ENCODE results near the gene PSTPIP1.

DNA sequence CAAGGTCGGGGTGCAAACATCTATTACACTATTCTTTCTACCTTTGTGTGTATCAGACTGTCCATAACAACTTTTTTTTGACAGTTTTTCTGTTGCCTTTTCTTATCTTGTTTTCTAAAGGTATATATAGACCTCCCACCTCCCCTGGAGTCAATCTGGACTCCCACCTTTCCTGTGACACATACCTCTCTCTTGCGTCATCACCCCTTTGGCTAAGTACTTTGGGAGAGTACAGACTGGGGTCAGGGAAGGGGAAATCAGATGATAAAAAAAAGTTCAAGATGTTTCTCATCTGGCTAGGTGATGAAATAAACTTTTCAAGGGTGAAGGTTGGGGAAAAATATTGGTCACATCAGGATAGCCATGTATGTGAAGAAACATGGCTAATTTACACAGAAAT is 58.8 kb downstream of the PSTPIP1 start:
- TF ChIP-seq EZH2phosphoT487 (IDR thresholded peaks at IDR 0.05; ENCODE audit: insufficient read depth, low read depth) (no peak), EZH2 (IDR thresholded peaks at IDR 0.05; ENCODE audit: insufficient read depth, poor library complexity, severe bottlenecking) (no peak)

Data from GM23248 (cell line).